ENCODE measurements around the gene CFAP46. TPM values are rescaled to one million over a fixed set of nuclear protein-coding genes. Genes with fewer than 3 reads are reported as not detected.

Gene CFAP46
- total and polyA plus RNA-seq, 2 donors (not counting 1 experiment from before 2014, with no cell fraction given): 0.07 TPM; not detected in 1

GRCh38 chr10:132850246-132850645, 92.1 kb downstream of the CFAP46 start:
- DNase-seq: no peak
- Histone ChIP-seq H3K27ac (ENCODE audit: low read length in 2 of 2) (no peak overlapping the region), H3K79me2 (ENCODE audit: control insufficient read depth, insufficient read depth, low read length) (no peaks in the 10 kb centered on the region), H3K36me3 (replicated peaks in 1 of 2; ENCODE audit: control extremely low read depth in 1 of 2, control insufficient read depth in 1 of 2, extremely low read depth in 1 of 2, insufficient read depth in 2 of 2, low read length in 1 of 2) (no peaks in the 10 kb centered on the region), H3K4me3 (ENCODE audit: control extremely low read depth in 1 of 5, extremely low read depth in 1 of 5, insufficient read depth in 1 of 5, low read depth in 2 of 5, low read length in 4 of 5) (no peak overlapping the region), H3K27me3 (replicated peaks in 1 of 4; ENCODE audit: control extremely low read depth in 1 of 4, control insufficient read depth in 3 of 4, insufficient read depth in 4 of 4, low read length in 3 of 4) (no peaks in the 10 kb centered on the region), H3K4me2 (replicated peaks; ENCODE audit: low read depth, low read length, poor library complexity, severe bottlenecking) (no peak overlapping the region), H2AFZ (ENCODE audit: insufficient read depth, low read depth, low read length, poor library complexity, severe bottlenecking) (no peak overlapping the region), H4K20me1 (ENCODE audit: control insufficient read depth, insufficient read depth, low read length, poor library complexity, severe bottlenecking) (no peaks in the 10 kb centered on the region), H3K9ac (ENCODE audit: low read length) (no peak overlapping the region), H3K9me3 (ENCODE audit: control extremely low read depth in 1 of 3, control insufficient read depth in 2 of 3, insufficient read depth in 1 of 3, low read length in 2 of 3) (peaks cover 0 to 15% (median 0%) of the 10 kb centered on the region in 3 donors), H3K4me1 (ENCODE audit: control insufficient read depth in 2 of 2, insufficient read depth in 2 of 2, low read length in 2 of 2) (peaks cover 12 to 13% of the 10 kb centered on the region in 2 donors)
- intact Hi-C loops (cut with micrococcal nuclease): no loop called here
- Mint-ChIP-seq H3K4me3 (no peak overlapping the region), H3K27ac (no peak overlapping the region), H3K4me1 (peaks cover 11% of the 10 kb centered on the region), H3K27me3 (peaks cover 12% of the 10 kb centered on the region), H3K9me3 (ENCODE audit: insufficient read depth) (no peaks in the 10 kb centered on the region)
- CTCF ChIA-PET: no interaction called here
- POLR2A ChIA-PET: no interaction called here
- ATAC-seq (ENCODE audit: low read depth): no peak
- no peak for TF ChIP-seq CTCF (IDR thresholded peaks at IDR 0.05)
- TF ChIP-seq EZH2 (IDR thresholded peaks at IDR 0.05; ENCODE audit: borderline replicate concordance, insufficient read depth, low read depth, low read length, poor library complexity, severe bottlenecking): no peak
- WGBS (ENCODE audit: insufficient coverage): 90% methylated on average over 14 of the region's 15 CpGs

- Histone ChIP-seq H3K36me3 (replicated peaks in 1 of 2; ENCODE audit: control extremely low read depth in 1 of 2, control insufficient read depth in 1 of 2, extremely low read depth in 1 of 2, insufficient read depth in 2 of 2, low read length in 1 of 2) (no peaks in the 10 kb centered on the region), H3K27ac (ENCODE audit: low read length in 2 of 2) (no peak overlapping the region), H2AFZ (ENCODE audit: insufficient read depth, low read depth, low read length, poor library complexity, severe bottlenecking) (no peak overlapping the region), H3K4me2 (replicated peaks; ENCODE audit: low read depth, low read length, poor library complexity, severe bottlenecking) (no peak overlapping the region), H3K27me3 (replicated peaks in 1 of 4; ENCODE audit: control extremely low read depth in 1 of 4, control insufficient read depth in 3 of 4, insufficient read depth in 4 of 4, low read length in 3 of 4) (no peaks in the 10 kb centered on the region), H3K9me3 (ENCODE audit: control extremely low read depth in 1 of 3, control insufficient read depth in 2 of 3, insufficient read depth in 1 of 3, low read length in 2 of 3) (peaks cover 0 to 22% (median 0%) of the 10 kb centered on the region in 3 donors), H3K4me1 (ENCODE audit: control insufficient read depth in 2 of 2, insufficient read depth in 2 of 2, low read length in 2 of 2) (peaks cover 12 to 13% of the 10 kb centered on the region in 2 donors), H3K4me3 (ENCODE audit: control extremely low read depth in 1 of 5, extremely low read depth in 1 of 5, insufficient read depth in 1 of 5, low read depth in 2 of 5, low read length in 4 of 5) (no peak overlapping the region), H4K20me1 (ENCODE audit: control insufficient read depth, insufficient read depth, low read length, poor library complexity, severe bottlenecking) (no peaks in the 10 kb centered on the region), H3K9ac (ENCODE audit: low read length) (no peak overlapping the region), H3K79me2 (ENCODE audit: control insufficient read depth, insufficient read depth, low read length) (no peaks in the 10 kb centered on the region)
- Mint-ChIP-seq H3K4me1 (peaks cover 11% of the 10 kb centered on the region), H3K4me3 (no peak overlapping the region), H3K27me3 (peaks cover 12% of the 10 kb centered on the region), H3K9me3 (ENCODE audit: insufficient read depth) (no peaks in the 10 kb centered on the region), H3K27ac (no peak overlapping the region)
- intact Hi-C loops (cut with micrococcal nuclease): no loop called here
- TF ChIP-seq EZH2 (IDR thresholded peaks at IDR 0.05; ENCODE audit: borderline replicate concordance, insufficient read depth, low read depth, low read length, poor library complexity, severe bottlenecking): no peak
- TF ChIP-seq CTCF (IDR thresholded peaks at IDR 0.05): no peak
- CTCF ChIA-PET: interaction anchor here (0.9 kb wide), 1 partner anchor 9 kb away, joined by 3 read pairs; no protein-coding TSS in a partner anchor
- WGBS (ENCODE audit: insufficient coverage): 95% methylated on average over 19 of the region's 19 CpGs
- POLR2A ChIA-PET: no interaction called here
- no peak for DNase-seq
- ATAC-seq (ENCODE audit: low read depth): no peak
Measured at GRCh38 chr10:132849546-132850031, 92.8 kb downstream of the CFAP46 start.
